ENCODE measurements around the gene CTSF. TPM values are rescaled to one million over a fixed set of nuclear protein-coding genes. Genes with fewer than 3 reads are reported as not detected.
A peak's percentile ranks its signal among the peaks of the same experiment; 100 is the strongest.

Gene CTSF
- total and polyA plus RNA-seq, 2 donors from 2014 or later = 58.0 to 80.4 TPM

DNA sequence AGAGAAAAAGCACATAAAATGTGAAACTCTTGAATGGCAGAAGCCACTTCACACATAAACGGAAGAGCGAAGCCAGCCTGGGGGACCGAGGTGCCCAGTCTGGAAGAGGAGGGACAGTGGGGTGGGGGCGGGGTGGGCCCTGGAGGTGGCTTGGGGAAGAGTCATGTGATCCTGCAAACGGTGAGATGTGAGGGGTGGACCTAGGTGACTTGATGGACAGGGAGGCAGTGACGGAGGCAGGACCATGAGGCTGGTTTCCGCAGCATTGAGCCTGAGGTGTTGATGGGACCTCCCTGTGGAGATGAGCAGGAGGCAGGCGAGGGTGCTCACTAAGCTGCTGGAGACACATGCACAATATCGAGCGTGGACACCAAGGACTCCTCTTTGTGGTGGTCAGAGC is 39.3 kb downstream of the CTSF start:
- no peak for TF ChIP-seq CTCF (IDR thresholded peaks at IDR 0.05; ENCODE audit: borderline replicate concordance, extremely low read depth, insufficient read depth)
- H3K4me3 ChIP-seq (ENCODE audit: low read length in 3 of 3) = no peak overlapping the region
- H3K27ac ChIP-seq (ENCODE audit: low read depth in 2 of 2, low read length in 2 of 2) = no peak overlapping the region
- intact Hi-C loops (cut with DNase I) = no loop called here
- H3K27me3 ChIP-seq (ENCODE audit: control insufficient read depth, insufficient read depth, low read length) = no peaks in the 10 kb centered on the region
- FAIRE-seq (no peak), DNase-seq (no peak)
- H3K4me1 ChIP-seq (ENCODE audit: control insufficient read depth in 2 of 3, insufficient read depth in 2 of 3, low read depth in 1 of 3, low read length in 3 of 3) = peaks cover 0 to 6% (median 3%) of the 10 kb centered on the region in 3 donors
- H3K9ac ChIP-seq (ENCODE audit: low read length in 3 of 3) = no peak overlapping the region
- H3K36me3 ChIP-seq (ENCODE audit: control insufficient read depth in 2 of 3, insufficient read depth in 3 of 3, low read length in 3 of 3) = peaks cover 0 to 5% (median 2%) of the 10 kb centered on the region in 3 donors
- no peaks in the 10 kb centered on the region for H3K9me3 ChIP-seq (ENCODE audit: control insufficient read depth in 2 of 3, insufficient read depth in 1 of 3, low read length in 3 of 3)

- FAIRE-seq (no peak), DNase-seq (no peak)
- H3K27ac ChIP-seq (ENCODE audit: low read depth in 2 of 2, low read length in 2 of 2) = no peak overlapping the region
- H3K36me3 ChIP-seq (ENCODE audit: control insufficient read depth in 2 of 3, insufficient read depth in 3 of 3, low read length in 3 of 3) = peaks cover 2 to 18% (median 18%) of the 10 kb centered on the region in 3 donors
- H3K4me1 ChIP-seq (ENCODE audit: control insufficient read depth in 2 of 3, insufficient read depth in 2 of 3, low read depth in 1 of 3, low read length in 3 of 3) = no peaks in the 10 kb centered on the region
- no peak overlapping the region for H3K9ac ChIP-seq (ENCODE audit: low read length in 3 of 3)
- H3K27me3 ChIP-seq (ENCODE audit: control insufficient read depth, insufficient read depth, low read length) = no peaks in the 10 kb centered on the region
- TF ChIP-seq CTCF (IDR thresholded peaks at IDR 0.05; ENCODE audit: borderline replicate concordance, extremely low read depth, insufficient read depth) = no peak
- no peaks in the 10 kb centered on the region for H3K9me3 ChIP-seq (ENCODE audit: control insufficient read depth in 2 of 3, insufficient read depth in 1 of 3, low read length in 3 of 3)
- H3K4me3 ChIP-seq (ENCODE audit: low read length in 3 of 3) = no peak overlapping the region
- intact Hi-C loops (cut with DNase I) = no loop called here
These were observed 43.9 kb downstream of the CTSF start for GRCh38 chr11:66524304-66525040.

DNA sequence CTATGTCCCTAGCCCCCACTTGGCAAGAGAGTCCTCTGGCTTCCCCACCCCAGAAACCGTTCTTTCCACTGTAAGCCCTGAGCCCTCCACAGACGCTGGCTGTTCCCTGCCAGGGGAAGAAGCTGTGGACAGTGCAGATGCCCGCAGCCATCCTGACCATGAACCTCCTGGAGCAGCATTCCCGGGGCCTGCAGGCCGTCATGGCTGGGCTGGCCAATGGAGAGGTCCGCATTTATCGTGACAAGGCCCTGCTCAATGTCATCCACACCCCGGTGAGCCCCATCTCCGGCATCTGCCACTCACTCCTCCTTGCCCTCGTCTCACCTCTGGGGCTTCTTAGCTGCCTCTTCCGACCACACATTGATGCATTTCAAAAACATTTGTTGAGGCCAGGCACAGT is 44.8 kb downstream of the CTSF start:
- Histone ChIP-seq H3K36me3 (ENCODE audit: control insufficient read depth in 2 of 3, insufficient read depth in 3 of 3, low read length in 3 of 3) (peaks cover 2 to 20% (median 20%) of the 10 kb centered on the region in 3 donors), H3K9me3 (ENCODE audit: control insufficient read depth in 2 of 3, insufficient read depth in 1 of 3, low read length in 3 of 3) (no peaks in the 10 kb centered on the region), H3K9ac (ENCODE audit: low read length in 3 of 3) (no peak overlapping the region), H3K4me3 (ENCODE audit: low read length in 3 of 3) (no peak overlapping the region), H3K27me3 (ENCODE audit: control insufficient read depth, insufficient read depth, low read length) (no peaks in the 10 kb centered on the region), H3K27ac (ENCODE audit: low read depth in 2 of 2, low read length in 2 of 2) (no peak overlapping the region), H3K4me1 (ENCODE audit: control insufficient read depth in 2 of 3, insufficient read depth in 2 of 3, low read depth in 1 of 3, low read length in 3 of 3) (no peaks in the 10 kb centered on the region)
- peak in 1 of 5 donors; percentile 42 for DNase-seq
- TF ChIP-seq CTCF (IDR thresholded peaks at IDR 0.05; ENCODE audit: borderline replicate concordance, extremely low read depth, insufficient read depth) = no peak
- intact Hi-C loops (cut with DNase I) = no loop called here
- no peak for FAIRE-seq

Other genes with a start within 250 kb of the CTSF start
- gene RIN1, start 232.2 kb downstream of the CTSF start, total RNA-seq = 9.2 TPM
- gene RIN1, start 232.2 kb downstream of the CTSF start, polyA plus RNA-seq (ENCODE audit: insufficient read depth, low read depth, low replicate concordance) = 2.3 TPM
- 32.8 TPM for gene BRMS1, start 223.5 kb downstream of the CTSF start, total RNA-seq
- gene BRMS1, start 223.5 kb downstream of the CTSF start, polyA plus RNA-seq (ENCODE audit: insufficient read depth, low read depth, low replicate concordance) = 69.7 TPM
- gene B4GAT1, start 221.0 kb downstream of the CTSF start, total RNA-seq = 21.7 TPM
- gene B4GAT1, start 221.0 kb downstream of the CTSF start, polyA plus RNA-seq (ENCODE audit: insufficient read depth, low read depth, low replicate concordance) = 59.9 TPM
- gene SLC29A2, start 196.8 kb downstream of the CTSF start, total RNA-seq = 10.4 TPM
- 17.5 TPM for gene SLC29A2, start 196.8 kb downstream of the CTSF start, polyA plus RNA-seq (ENCODE audit: insufficient read depth, low read depth, low replicate concordance)
- 0.19 TPM for gene NPAS4, start 147.6 kb downstream of the CTSF start, total RNA-seq
- not detected for gene NPAS4, start 147.6 kb downstream of the CTSF start, polyA plus RNA-seq (ENCODE audit: insufficient read depth, low read depth, low replicate concordance)
- gene MRPL11, start 129.8 kb downstream of the CTSF start, total RNA-seq = 34.1 TPM
- gene MRPL11, start 129.8 kb downstream of the CTSF start, polyA plus RNA-seq (ENCODE audit: insufficient read depth, low read depth, low replicate concordance) = 97.3 TPM
- gene PELI3, start 101.7 kb downstream of the CTSF start, total RNA-seq = 8.1 TPM
- gene PELI3, start 101.7 kb downstream of the CTSF start, polyA plus RNA-seq (ENCODE audit: insufficient read depth, low read depth, low replicate concordance) = 9.1 TPM
- gene DPP3, start 88.2 kb downstream of the CTSF start, total RNA-seq = 41.7 TPM
- 32.9 TPM for gene DPP3, start 88.2 kb downstream of the CTSF start, polyA plus RNA-seq (ENCODE audit: insufficient read depth, low read depth, low replicate concordance)
- gene BBS1, start 58.0 kb downstream of the CTSF start, total RNA-seq = 85.4 TPM
- 30.1 TPM for gene BBS1, start 58.0 kb downstream of the CTSF start, polyA plus RNA-seq (ENCODE audit: insufficient read depth, low read depth, low replicate concordance)
- 18.7 TPM for gene ZDHHC24, start 22.6 kb downstream of the CTSF start, total RNA-seq
- 13.2 TPM for gene ZDHHC24, start 22.6 kb downstream of the CTSF start, polyA plus RNA-seq (ENCODE audit: insufficient read depth, low read depth, low replicate concordance)
- gene ACTN3, start 21.7 kb downstream of the CTSF start, total RNA-seq = 0.16 TPM
- not detected for gene ACTN3, start 21.7 kb downstream of the CTSF start, polyA plus RNA-seq (ENCODE audit: insufficient read depth, low read depth, low replicate concordance)
- 1.0 TPM for gene CCDC87, start 24.5 kb upstream of the CTSF start, total RNA-seq
- 0.13 TPM for gene CCDC87, start 24.5 kb upstream of the CTSF start, polyA plus RNA-seq (ENCODE audit: insufficient read depth, low read depth, low replicate concordance)
- 40.7 TPM for gene CCS, start 24.6 kb upstream of the CTSF start, total RNA-seq
- 78.7 TPM for gene CCS, start 24.6 kb upstream of the CTSF start, polyA plus RNA-seq (ENCODE audit: insufficient read depth, low read depth, low replicate concordance)
- gene RBM14, start 48.0 kb upstream of the CTSF start, total RNA-seq = 80.6 TPM
- gene RBM14, start 48.0 kb upstream of the CTSF start, polyA plus RNA-seq (ENCODE audit: insufficient read depth, low read depth, low replicate concordance) = 35.9 TPM
- gene RBM4, start 70.1 kb upstream of the CTSF start, total RNA-seq = 125 TPM
- 168 TPM for gene RBM4, start 70.1 kb upstream of the CTSF start, polyA plus RNA-seq (ENCODE audit: insufficient read depth, low read depth, low replicate concordance)
- gene RBM4B, start 109.3 kb upstream of the CTSF start, total RNA-seq = 18.2 TPM
- 20.8 TPM for gene RBM4B, start 109.3 kb upstream of the CTSF start, polyA plus RNA-seq (ENCODE audit: insufficient read depth, low read depth, low replicate concordance)
- 64.9 TPM for gene SPTBN2, start 160.6 kb upstream of the CTSF start, total RNA-seq
- gene SPTBN2, start 160.6 kb upstream of the CTSF start, polyA plus RNA-seq (ENCODE audit: insufficient read depth, low read depth, low replicate concordance) = 69.8 TPM